ENCODE measurements around the gene KRT13.

Gene KRT13

GRCh38 chr17:41483531-41483930 is 21.9 kb downstream of the KRT13 start:
- no peaks in the 10 kb centered on the region for H3K9me3 ChIP-seq (ENCODE audit: insufficient read depth, low read length)
- no peaks in the 10 kb centered on the region for H4K20me1 ChIP-seq (ENCODE audit: low read depth, low read length)
- H3K79me2 ChIP-seq (ENCODE audit: insufficient read depth, low read length) = no peaks in the 10 kb centered on the region
- no peaks in the 10 kb centered on the region for H3F3A ChIP-seq (ENCODE audit: insufficient read depth)
- no peak overlapping the region for H3K4me2 ChIP-seq (ENCODE audit: low read depth, low read length, poor library complexity, severe bottlenecking)
- no peak overlapping the region for H3K27ac ChIP-seq (ENCODE audit: low read depth, low read length)
- H3K9me2 ChIP-seq (replicated peaks; ENCODE audit: insufficient read depth, low read length) = no peaks in the 10 kb centered on the region
- H3K4me3 ChIP-seq (ENCODE audit: insufficient read depth, low read length, poor library complexity, severe bottlenecking) = no peak overlapping the region
- H2AFZ ChIP-seq (ENCODE audit: low read depth, low read length, severe bottlenecking) = no peak overlapping the region
- no peaks in the 10 kb centered on the region for H3K27me3 ChIP-seq (ENCODE audit: low read length)
- H3K9ac ChIP-seq (ENCODE audit: low read length) = no peak overlapping the region
- H3K36me3 ChIP-seq (ENCODE audit: low read length) = no peaks in the 10 kb centered on the region
- no peak for TF ChIP-seq EZH2phosphoT487 (conservative IDR thresholded peaks at IDR 0.05; ENCODE audit: low read length)
- TF ChIP-seq, protein P1, sequence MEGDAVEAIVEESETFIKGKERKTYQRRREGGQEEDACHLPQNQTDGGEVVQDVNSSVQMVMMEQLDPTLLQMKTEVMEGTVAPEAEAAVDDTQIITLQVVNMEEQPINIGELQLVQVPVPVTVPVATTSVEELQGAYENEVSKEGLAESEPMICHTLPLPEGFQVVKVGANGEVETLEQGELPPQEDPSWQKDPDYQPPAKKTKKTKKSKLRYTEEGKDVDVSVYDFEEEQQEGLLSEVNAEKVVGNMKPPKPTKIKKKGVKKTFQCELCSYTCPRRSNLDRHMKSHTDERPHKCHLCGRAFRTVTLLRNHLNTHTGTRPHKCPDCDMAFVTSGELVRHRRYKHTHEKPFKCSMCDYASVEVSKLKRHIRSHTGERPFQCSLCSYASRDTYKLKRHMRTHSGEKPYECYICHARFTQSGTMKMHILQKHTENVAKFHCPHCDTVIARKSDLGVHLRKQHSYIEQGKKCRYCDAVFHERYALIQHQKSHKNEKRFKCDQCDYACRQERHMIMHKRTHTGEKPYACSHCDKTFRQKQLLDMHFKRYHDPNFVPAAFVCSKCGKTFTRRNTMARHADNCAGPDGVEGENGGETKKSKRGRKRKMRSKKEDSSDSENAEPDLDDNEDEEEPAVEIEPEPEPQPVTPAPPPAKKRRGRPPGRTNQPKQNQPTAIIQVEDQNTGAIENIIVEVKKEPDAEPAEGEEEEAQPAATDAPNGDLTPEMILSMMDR (IDR thresholded peaks at IDR 0.05; ENCODE audit: insufficient read depth, low read length, poor library complexity, severe bottlenecking) = no peak

DNA sequence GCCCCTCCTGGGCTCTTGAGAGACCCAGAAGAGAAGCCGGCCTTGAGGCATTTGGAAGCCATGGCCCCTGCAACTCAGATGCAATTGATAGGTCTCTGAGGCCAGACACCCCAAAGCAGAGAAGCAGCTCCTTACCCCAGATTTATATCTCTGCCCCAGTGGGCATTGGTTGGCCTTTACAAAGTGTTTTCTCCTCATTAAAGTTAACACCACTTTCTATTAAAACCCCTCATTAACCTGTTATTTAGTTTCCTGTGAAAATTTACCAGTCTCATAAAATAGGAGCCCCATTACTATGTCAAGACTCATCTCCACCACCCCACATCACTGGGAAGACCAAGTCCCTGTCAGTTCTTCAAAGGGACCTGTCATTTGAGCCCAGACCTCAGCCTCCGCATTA is 24.4 kb downstream of the KRT13 start, which contains the start of gene KRT35:
Gene KRT35, minus strand, starts transcription at position 116 of the 400 bp plus-strand sequence. Its CDS starts 54 bp downstream, at position 62.
- no peak within 1 kb of the TSS for H3K4me2 ChIP-seq (ENCODE audit: low read depth, low read length, poor library complexity, severe bottlenecking)
- H3K27ac ChIP-seq (ENCODE audit: low read depth, low read length) = no peak within 1 kb of the TSS
- no peak within 1 kb of the TSS for H2AFZ ChIP-seq (ENCODE audit: low read depth, low read length, severe bottlenecking)
- H3K36me3 ChIP-seq (ENCODE audit: low read length) = no peaks in the 10 kb centered on the region
- TF ChIP-seq, protein P1 (IDR thresholded peaks at IDR 0.05; ENCODE audit: insufficient read depth, low read length, poor library complexity, severe bottlenecking) = no peak
- no peak for TF ChIP-seq EZH2phosphoT487 (conservative IDR thresholded peaks at IDR 0.05; ENCODE audit: low read length)
- H3K9me3 ChIP-seq (ENCODE audit: insufficient read depth, low read length) = no peaks in the 10 kb centered on the region
- H3K4me3 ChIP-seq (ENCODE audit: insufficient read depth, low read length, poor library complexity, severe bottlenecking) = no peak within 1 kb of the TSS
- H3K27me3 ChIP-seq (ENCODE audit: low read length) = no peaks in the 10 kb centered on the region
- no peaks in the 10 kb centered on the region for H4K20me1 ChIP-seq (ENCODE audit: low read depth, low read length)
- no peaks in the 10 kb centered on the region for H3K79me2 ChIP-seq (ENCODE audit: insufficient read depth, low read length)
- no peak within 1 kb of the TSS for H3K9ac ChIP-seq (ENCODE audit: low read length)
- H3K9me2 ChIP-seq (replicated peaks; ENCODE audit: insufficient read depth, low read length) = no peaks in the 10 kb centered on the region
- H3F3A ChIP-seq (ENCODE audit: insufficient read depth) = no peaks in the 10 kb centered on the region

- H3K4me2 ChIP-seq (ENCODE audit: low read depth, low read length, poor library complexity, severe bottlenecking) = no peak overlapping the region
- TF ChIP-seq, protein P1 (IDR thresholded peaks at IDR 0.05; ENCODE audit: insufficient read depth, low read length, poor library complexity, severe bottlenecking) = no peak
- no peak for TF ChIP-seq EZH2phosphoT487 (conservative IDR thresholded peaks at IDR 0.05; ENCODE audit: low read length)
- no peaks in the 10 kb centered on the region for H3K9me3 ChIP-seq (ENCODE audit: insufficient read depth, low read length)
Observed at GRCh38 chr17:41480581-41480980, 24.8 kb downstream of the KRT13 start.

More at GRCh38 chr17:41480581-41480980, 24.8 kb downstream of the KRT13 start:
- no peak overlapping the region for H3K9ac ChIP-seq (ENCODE audit: low read length)
- H2AFZ ChIP-seq (ENCODE audit: low read depth, low read length, severe bottlenecking) = no peak overlapping the region
- no peaks in the 10 kb centered on the region for H3F3A ChIP-seq (ENCODE audit: insufficient read depth)
- H3K4me3 ChIP-seq (ENCODE audit: insufficient read depth, low read length, poor library complexity, severe bottlenecking) = no peak overlapping the region
- H3K27ac ChIP-seq (ENCODE audit: low read depth, low read length) = no peak overlapping the region
- H3K9me2 ChIP-seq (replicated peaks; ENCODE audit: insufficient read depth, low read length) = no peaks in the 10 kb centered on the region
- no peaks in the 10 kb centered on the region for H4K20me1 ChIP-seq (ENCODE audit: low read depth, low read length)
- H3K36me3 ChIP-seq (ENCODE audit: low read length) = no peaks in the 10 kb centered on the region
- H3K27me3 ChIP-seq (ENCODE audit: low read length) = no peaks in the 10 kb centered on the region
- no peaks in the 10 kb centered on the region for H3K79me2 ChIP-seq (ENCODE audit: insufficient read depth, low read length)
